DMS 273 (cell line): ENCODE results near the gene CABLES2.

Experiments used
- DNase-seq: peaks from one replicate; lab custom pipeline; 2025; ENCODE audit not compliant: unreplicated experiment; lab: John Stamatoyannopoulos, UW

Gene CABLES2

GRCh38 chr20:62418709-62419487 is 11.8 kb upstream of the CABLES2 start:
- no peak for DNase-seq

- DNase-seq = no peak
These were observed 11.1 kb upstream of the CABLES2 start for GRCh38 chr20:62417981-62418708.

GRCh38 chr20:62416651-62417637 is 9.9 kb upstream of the CABLES2 start:
- no peak for DNase-seq

- no peak for DNase-seq
These were observed 8.4 kb upstream of the CABLES2 start for GRCh38 chr20:62415354-62416111.

- peak; percentile 50 for DNase-seq
These were observed 6.9 kb upstream of the CABLES2 start for GRCh38 chr20:62413896-62414481.

GRCh38 chr20:62413025-62413570 is 6.0 kb upstream of the CABLES2 start:
- no peak for DNase-seq

- DNase-seq = no peak
These were observed 5.3 kb upstream of the CABLES2 start for GRCh38 chr20:62412194-62413024.

- DNase-seq = no peak
These were observed 4.6 kb upstream of the CABLES2 start for GRCh38 chr20:62411479-62412193.

- no peak for DNase-seq
These were observed 3.8 kb upstream of the CABLES2 start for GRCh38 chr20:62410746-62411478.

GRCh38 chr20:62409931-62410745 is 3.1 kb upstream of the CABLES2 start:
- peak; percentile 82 for DNase-seq

- DNase-seq = no peak
These were observed 2.2 kb upstream of the CABLES2 start for GRCh38 chr20:62409086-62409853.

GRCh38 chr20:62408640-62409039 is 1.6 kb upstream of the CABLES2 start:
- DNase-seq = no peak

- DNase-seq = no peak
These were observed 970 bp upstream of the CABLES2 start for GRCh38 chr20:62408055-62408454.

GRCh38 chr20:62406635-62407176 is 379 bp downstream of the CABLES2 start:
- no peak for DNase-seq

GRCh38 chr20:62405981-62406513 is 1.0 kb downstream of the CABLES2 start:
- DNase-seq = no peak
